ENCODE results near the gene GASK1A.

GRCh38 chr3:43021186-43021585 is 42.1 kb downstream of the GASK1A start:
- TF ChIP-seq CTCF (IDR thresholded peaks at IDR 0.05), result no peak
- no peak for TF ChIP-seq POLR2AphosphoS5 (IDR thresholded peaks at IDR 0.05; ENCODE audit: insufficient read depth in 1 of 2, low read depth in 1 of 2)

All from vagina (tissue), 2 donors.